ENCODE data around the gene PLPP4.

DNA sequence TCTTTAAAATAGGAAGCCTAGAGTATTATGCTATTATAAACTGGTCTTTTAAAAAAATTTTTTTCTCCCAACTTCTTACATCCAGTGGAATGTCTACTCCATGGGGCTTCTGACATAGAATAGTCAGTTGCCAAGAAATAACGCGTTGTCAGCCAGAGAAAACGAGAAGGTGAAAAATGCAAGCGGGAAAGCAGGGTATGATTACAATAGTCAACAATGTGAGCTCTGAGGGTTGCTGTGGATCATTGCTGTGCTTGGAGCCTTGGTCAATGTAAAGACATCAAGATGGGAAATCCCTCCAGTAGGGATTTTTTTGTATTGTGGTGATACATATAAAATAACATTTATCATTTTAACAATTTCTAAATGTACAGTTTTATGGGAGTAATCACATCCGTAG lies 27.6 kb upstream of the PLPP4 start:
- TF ChIP-seq, protein P1, sequence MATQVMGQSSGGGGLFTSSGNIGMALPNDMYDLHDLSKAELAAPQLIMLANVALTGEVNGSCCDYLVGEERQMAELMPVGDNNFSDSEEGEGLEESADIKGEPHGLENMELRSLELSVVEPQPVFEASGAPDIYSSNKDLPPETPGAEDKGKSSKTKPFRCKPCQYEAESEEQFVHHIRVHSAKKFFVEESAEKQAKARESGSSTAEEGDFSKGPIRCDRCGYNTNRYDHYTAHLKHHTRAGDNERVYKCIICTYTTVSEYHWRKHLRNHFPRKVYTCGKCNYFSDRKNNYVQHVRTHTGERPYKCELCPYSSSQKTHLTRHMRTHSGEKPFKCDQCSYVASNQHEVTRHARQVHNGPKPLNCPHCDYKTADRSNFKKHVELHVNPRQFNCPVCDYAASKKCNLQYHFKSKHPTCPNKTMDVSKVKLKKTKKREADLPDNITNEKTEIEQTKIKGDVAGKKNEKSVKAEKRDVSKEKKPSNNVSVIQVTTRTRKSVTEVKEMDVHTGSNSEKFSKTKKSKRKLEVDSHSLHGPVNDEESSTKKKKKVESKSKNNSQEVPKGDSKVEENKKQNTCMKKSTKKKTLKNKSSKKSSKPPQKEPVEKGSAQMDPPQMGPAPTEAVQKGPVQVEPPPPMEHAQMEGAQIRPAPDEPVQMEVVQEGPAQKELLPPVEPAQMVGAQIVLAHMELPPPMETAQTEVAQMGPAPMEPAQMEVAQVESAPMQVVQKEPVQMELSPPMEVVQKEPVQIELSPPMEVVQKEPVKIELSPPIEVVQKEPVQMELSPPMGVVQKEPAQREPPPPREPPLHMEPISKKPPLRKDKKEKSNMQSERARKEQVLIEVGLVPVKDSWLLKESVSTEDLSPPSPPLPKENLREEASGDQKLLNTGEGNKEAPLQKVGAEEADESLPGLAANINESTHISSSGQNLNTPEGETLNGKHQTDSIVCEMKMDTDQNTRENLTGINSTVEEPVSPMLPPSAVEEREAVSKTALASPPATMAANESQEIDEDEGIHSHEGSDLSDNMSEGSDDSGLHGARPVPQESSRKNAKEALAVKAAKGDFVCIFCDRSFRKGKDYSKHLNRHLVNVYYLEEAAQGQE (IDR thresholded peaks at IDR 0.05; ENCODE audit: insufficient replicate concordance, low read depth): no peak
- no peak for TF ChIP-seq POLR2AphosphoS5 (IDR thresholded peaks at IDR 0.05; ENCODE audit: low read depth)

Measured in HL-60 (cell line).